ENCODE measurements around the gene GZMA.

GZMA gene

DNA sequence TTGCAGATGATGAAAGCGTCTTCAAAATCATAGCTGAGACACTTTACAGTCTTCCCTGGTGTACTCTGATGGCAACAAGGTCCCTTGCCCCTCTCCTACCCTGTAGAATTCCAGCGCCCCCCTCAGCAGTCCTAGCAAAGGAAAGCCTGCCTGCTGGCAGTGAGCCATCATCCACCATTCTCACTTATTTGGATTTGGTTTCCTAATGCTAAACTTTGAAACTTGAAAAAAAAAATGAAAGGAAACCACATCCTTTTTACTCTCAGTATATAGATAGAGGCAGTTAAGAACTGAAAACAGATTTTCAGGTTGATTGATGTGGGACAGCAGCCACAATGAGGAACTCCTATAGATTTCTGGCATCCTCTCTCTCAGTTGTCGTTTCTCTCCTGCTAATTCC, at the start of gene GZMA:
Gene GZMA (plus strand): TSS at position 299 of the 400 bp plus-strand sequence. CDS start 37 bp downstream, at position 336.
- ChIA-PET POLR2A (no interaction called here), CTCF (no interaction called here)
- Histone ChIP-seq H3K4me1 (ENCODE audit: control insufficient read depth, insufficient read depth, low read length) (no peaks in the 10 kb centered on the region), H3K27ac (ENCODE audit: extremely low read depth, low read depth, low read length) (no peak within 1 kb of the TSS), H3K4me3 (ENCODE audit: low read depth, low read length) (no peak within 1 kb of the TSS), H3K9me3 (ENCODE audit: control insufficient read depth, insufficient read depth, low read depth, low read length) (no peaks in the 10 kb centered on the region), H3K36me3 (ENCODE audit: control insufficient read depth in 2 of 2, insufficient read depth in 1 of 2, low read length in 2 of 2) (no peaks in the 10 kb centered on the region)
- TF ChIP-seq FEZF1 (tag by site-specific recombination; IDR thresholded peaks at IDR 0.05) (no peak), ZNF239 (tag by site-specific recombination; IDR thresholded peaks at IDR 0.05) (no peak), ZNF37A (tag by site-specific recombination; IDR thresholded peaks at IDR 0.05) (no peak), HOXC10 (CRISPR knock-in tag; IDR thresholded peaks at IDR 0.05) (no peak), KLF7 (tag by site-specific recombination; IDR thresholded peaks at IDR 0.05; ENCODE audit: borderline replicate concordance) (no peak), ZNF354C (tag by site-specific recombination; IDR thresholded peaks at IDR 0.05; ENCODE audit: borderline replicate concordance, low read depth) (no peak), ZNF146 (tag by site-specific recombination; IDR thresholded peaks at IDR 0.05) (no peak), SP2 (tag by site-specific recombination; IDR thresholded peaks at IDR 0.05) (no peak), EGR2 (tag by site-specific recombination; IDR thresholded peaks at IDR 0.05; ENCODE audit: low read depth) (no peak), ZNF202 (tag by site-specific recombination; IDR thresholded peaks at IDR 0.05; ENCODE audit: borderline replicate concordance) (no peak), ZBTB8A (tag by site-specific recombination; IDR thresholded peaks at IDR 0.05) (no peak), ZNF394 (tag by site-specific recombination; IDR thresholded peaks at IDR 0.05; ENCODE audit: borderline replicate concordance) (no peak), HOXA7 (CRISPR knock-in tag; IDR thresholded peaks at IDR 0.05; ENCODE audit: borderline replicate concordance) (no peak), ZBTB48 (tag by site-specific recombination; IDR thresholded peaks at IDR 0.05) (no peak)
- TF ChIP-seq, protein P1, sequence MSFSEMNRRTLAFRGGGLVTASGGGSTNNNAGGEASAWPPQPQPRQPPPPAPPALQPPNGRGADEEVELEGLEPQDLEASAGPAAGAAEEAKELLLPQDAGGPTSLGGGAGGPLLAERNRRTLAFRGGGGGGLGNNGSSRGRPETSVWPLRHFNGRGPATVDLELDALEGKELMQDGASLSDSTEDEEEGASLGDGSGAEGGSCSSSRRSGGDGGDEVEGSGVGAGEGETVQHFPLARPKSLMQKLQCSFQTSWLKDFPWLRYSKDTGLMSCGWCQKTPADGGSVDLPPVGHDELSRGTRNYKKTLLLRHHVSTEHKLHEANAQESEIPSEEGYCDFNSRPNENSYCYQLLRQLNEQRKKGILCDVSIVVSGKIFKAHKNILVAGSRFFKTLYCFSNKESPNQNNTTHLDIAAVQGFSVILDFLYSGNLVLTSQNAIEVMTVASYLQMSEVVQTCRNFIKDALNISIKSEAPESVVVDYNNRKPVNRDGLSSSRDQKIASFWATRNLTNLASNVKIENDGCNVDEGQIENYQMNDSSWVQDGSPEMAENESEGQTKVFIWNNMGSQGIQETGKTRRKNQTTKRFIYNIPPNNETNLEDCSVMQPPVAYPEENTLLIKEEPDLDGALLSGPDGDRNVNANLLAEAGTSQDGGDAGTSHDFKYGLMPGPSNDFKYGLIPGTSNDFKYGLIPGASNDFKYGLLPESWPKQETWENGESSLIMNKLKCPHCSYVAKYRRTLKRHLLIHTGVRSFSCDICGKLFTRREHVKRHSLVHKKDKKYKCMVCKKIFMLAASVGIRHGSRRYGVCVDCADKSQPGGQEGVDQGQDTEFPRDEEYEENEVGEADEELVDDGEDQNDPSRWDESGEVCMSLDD (tag by site-specific recombination; IDR thresholded peaks at IDR 0.05), result no peak
- TF ChIP-seq, protein P2, sequence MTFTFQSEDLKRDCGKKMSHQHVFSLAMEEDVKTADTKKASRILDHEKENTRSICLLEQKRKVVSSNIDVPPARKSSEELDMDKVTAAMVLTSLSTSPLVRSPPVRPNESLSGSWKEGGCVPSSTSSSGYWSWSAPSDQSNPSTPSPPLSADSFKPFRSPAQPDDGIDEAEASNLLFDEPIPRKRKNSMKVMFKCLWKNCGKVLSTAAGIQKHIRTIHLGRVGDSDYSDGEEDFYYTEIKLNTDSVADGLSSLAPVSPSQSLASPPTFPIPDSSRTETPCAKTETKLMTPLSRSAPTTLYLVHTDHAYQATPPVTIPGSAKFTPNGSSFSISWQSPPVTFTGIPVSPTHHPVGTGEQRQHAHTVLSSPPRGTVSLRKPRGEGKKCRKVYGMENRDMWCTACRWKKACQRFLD (tag by site-specific recombination; IDR thresholded peaks at IDR 0.05), result no peak
- TF ChIP-seq, protein P3, sequence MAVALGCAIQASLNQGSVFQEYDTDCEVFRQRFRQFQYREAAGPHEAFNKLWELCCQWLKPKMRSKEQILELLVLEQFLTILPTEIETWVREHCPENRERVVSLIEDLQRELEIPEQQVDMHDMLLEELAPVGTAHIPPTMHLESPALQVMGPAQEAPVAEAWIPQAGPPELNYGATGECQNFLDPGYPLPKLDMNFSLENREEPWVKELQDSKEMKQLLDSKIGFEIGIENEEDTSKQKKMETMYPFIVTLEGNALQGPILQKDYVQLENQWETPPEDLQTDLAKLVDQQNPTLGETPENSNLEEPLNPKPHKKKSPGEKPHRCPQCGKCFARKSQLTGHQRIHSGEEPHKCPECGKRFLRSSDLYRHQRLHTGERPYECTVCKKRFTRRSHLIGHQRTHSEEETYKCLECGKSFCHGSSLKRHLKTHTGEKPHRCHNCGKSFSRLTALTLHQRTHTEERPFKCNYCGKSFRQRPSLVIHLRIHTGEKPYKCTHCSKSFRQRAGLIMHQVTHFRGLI (tag by site-specific recombination; IDR thresholded peaks at IDR 0.05), result no peak

DNA sequence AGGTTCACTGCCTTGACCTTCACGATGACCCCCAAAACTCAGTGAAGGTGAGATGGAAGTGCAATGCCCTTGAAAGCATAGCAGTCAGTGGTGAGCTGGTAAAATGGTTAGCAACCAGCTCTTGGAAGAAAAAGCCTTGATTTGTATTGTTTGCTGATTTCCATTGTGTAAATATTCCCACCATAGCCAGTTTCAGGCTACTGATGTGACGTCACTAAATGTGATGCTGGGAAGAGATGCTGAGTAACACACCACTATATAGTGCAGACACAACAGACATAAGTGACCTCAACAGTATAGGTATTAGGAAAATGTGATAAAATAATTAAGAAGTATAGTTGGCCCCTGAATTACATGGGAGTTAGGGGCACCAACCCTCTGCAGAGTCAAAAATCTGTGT, 47.3 kb upstream of the GZMA start:
- Histone ChIP-seq H3K36me3 (ENCODE audit: control insufficient read depth in 2 of 2, insufficient read depth in 1 of 2, low read length in 2 of 2) (no peaks in the 10 kb centered on the region), H3K27ac (ENCODE audit: extremely low read depth, low read depth, low read length) (no peak overlapping the region), H3K4me1 (ENCODE audit: control insufficient read depth, insufficient read depth, low read length) (no peaks in the 10 kb centered on the region), H3K9me3 (ENCODE audit: control insufficient read depth, insufficient read depth, low read depth, low read length) (no peaks in the 10 kb centered on the region), H3K4me3 (ENCODE audit: low read depth, low read length) (no peak overlapping the region)
- no peak for TF ChIP-seq ZNF335 (tag by site-specific recombination; conservative IDR thresholded peaks at IDR 0.05)
- no peak for TF ChIP-seq ZNF214 (tag by site-specific recombination; IDR thresholded peaks at IDR 0.05; ENCODE audit: borderline replicate concordance)
- TF ChIP-seq ZNF558 (tag by site-specific recombination; IDR thresholded peaks at IDR 0.05), result no peak
- TF ChIP-seq, protein P4, sequence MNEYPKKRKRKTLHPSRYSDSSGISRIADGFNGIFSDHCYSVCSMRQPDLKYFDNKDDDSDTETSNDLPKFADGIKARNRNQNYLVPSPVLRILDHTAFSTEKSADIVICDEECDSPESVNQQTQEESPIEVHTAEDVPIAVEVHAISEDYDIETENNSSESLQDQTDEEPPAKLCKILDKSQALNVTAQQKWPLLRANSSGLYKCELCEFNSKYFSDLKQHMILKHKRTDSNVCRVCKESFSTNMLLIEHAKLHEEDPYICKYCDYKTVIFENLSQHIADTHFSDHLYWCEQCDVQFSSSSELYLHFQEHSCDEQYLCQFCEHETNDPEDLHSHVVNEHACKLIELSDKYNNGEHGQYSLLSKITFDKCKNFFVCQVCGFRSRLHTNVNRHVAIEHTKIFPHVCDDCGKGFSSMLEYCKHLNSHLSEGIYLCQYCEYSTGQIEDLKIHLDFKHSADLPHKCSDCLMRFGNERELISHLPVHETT (tag by site-specific recombination; IDR thresholded peaks at IDR 0.05), result no peak
- TF ChIP-seq SCRT1 (tag by site-specific recombination; IDR thresholded peaks at IDR 0.05; ENCODE audit: borderline replicate concordance), result no peak
- no peak for TF ChIP-seq ZNF555 (tag by site-specific recombination; conservative IDR thresholded peaks at IDR 0.05)
- ChIA-PET POLR2A (no interaction called here), CTCF (no interaction called here)

All from HEK293 (cell line).